CD14-positive monocyte (primary cell): ENCODE results near the gene PCGF3. TPM values are rescaled to one million over a fixed set of nuclear protein-coding genes. Genes with fewer than 3 reads are reported as not detected.

Experiments used
- DNase-seq, 3 donors: peaks; one replicate each; pipeline ENCODE4 v3.0.0-alpha.2; 2011 to 2022
- H2AFZ ChIP-seq: 2 replicates; pipeline ENCODE4 v1.6.0; 2012; ENCODE audit warnings: mild to moderate bottlenecking, low read depth, low read length, inconsistent platforms; ENCODE audit not compliant: insufficient read depth, poor library complexity, severe bottlenecking
- H3K27ac ChIP-seq, 2 donors: 1 replicate in 1 of 2; 2 replicates in 1 of 2; pipeline ENCODE4 v1.5.1; 2012 to 2013; ENCODE audit warnings: low read length in 2 of 2, control low read depth in 1 of 2, inconsistent platforms in 1 of 2, low read depth in 1 of 2, mild to moderate bottlenecking in 1 of 2
- H3K27me3 ChIP-seq, 2 donors: one replicate each; pipeline versions ENCODE4 v1.6.0 to v1.6.1; 2011 to 2013; ENCODE audit warnings: low read length in 2 of 2; ENCODE audit not compliant: control insufficient read depth in 2 of 2, insufficient read depth in 2 of 2
- H3K36me3 ChIP-seq, 2 donors: replicated peaks in 1 of 2; 1 replicate in 1 of 2; 2 replicates in 1 of 2; pipeline versions ENCODE4 v1.5.1 to v1.6.1; 2012 to 2013; ENCODE audit warnings: low read length in 2 of 2, control low read depth in 1 of 2, inconsistent platforms in 1 of 2, mild to moderate bottlenecking in 1 of 2; ENCODE audit not compliant: insufficient read depth in 2 of 2, control insufficient read depth in 1 of 2
- H3K4me1 ChIP-seq, 2 donors: 1 replicate in 1 of 2; 2 replicates in 1 of 2; pipeline versions ENCODE4 v1.5.1 to v1.6.1; 2012 to 2013; ENCODE audit warnings: low read length in 2 of 2, control low read depth in 1 of 2, inconsistent platforms in 1 of 2, mild to moderate bottlenecking in 1 of 2, moderate library complexity in 1 of 2; ENCODE audit not compliant: insufficient read depth in 2 of 2, control insufficient read depth in 1 of 2
- H3K4me2 ChIP-seq: replicated peaks from 2 replicates; pipeline ENCODE3; 2012; ENCODE audit warnings: low read length, moderate library complexity, mild to moderate bottlenecking; ENCODE audit not compliant: poor library complexity, severe bottlenecking; ENCODE audit errors: extremely low read depth
- H3K4me3 ChIP-seq, 3 experiments: fragments of 200-600 bp in 1 of 3; sonication (generic) in 1 of 3; replicated peaks in 1 of 3; 1 replicate in 2 of 3; 2 replicates in 1 of 3; pipeline ENCODE4 v1.5.1; 2011 to 2013; ENCODE audit warnings: low read length in 3 of 3, mild to moderate bottlenecking in 3 of 3, control low read depth in 2 of 3, low read depth in 2 of 3, inconsistent platforms in 1 of 3, moderate library complexity in 1 of 3
- H3K79me2 ChIP-seq: 2 replicates; pipeline ENCODE4 v1.6.0; 2012; ENCODE audit warnings: mild to moderate bottlenecking, control low read depth, inconsistent platforms, low read length, moderate library complexity; ENCODE audit not compliant: insufficient read depth
- H3K9ac ChIP-seq: 2 replicates; pipeline ENCODE4 v1.6.0; 2017; ENCODE audit warnings: low read length, mild to moderate bottlenecking; ENCODE audit not compliant: insufficient read depth, poor library complexity, severe bottlenecking
- H3K9me3 ChIP-seq, 2 donors: replicated peaks in 1 of 2; 1 replicate in 1 of 2; 2 replicates in 1 of 2; pipeline versions ENCODE4 v1.5.1 to v1.6.1; 2012 to 2013; ENCODE audit warnings: low read length in 2 of 2, control low read depth in 1 of 2; ENCODE audit not compliant: control insufficient read depth in 1 of 2, insufficient read depth in 1 of 2
- H4K20me1 ChIP-seq: 2 replicates; pipeline ENCODE4 v1.6.0; 2012; ENCODE audit warnings: mild to moderate bottlenecking, low read length, control low read depth, moderate library complexity; ENCODE audit not compliant: insufficient read depth
- H3K27ac Mint-ChIP-seq, 7 donors: one replicate each; pipeline ENCODE4 v1.8.0; 2020; ENCODE audit warnings: mild to moderate bottlenecking in 7 of 7, mixed read lengths in 7 of 7, moderate library complexity in 6 of 7, inconsistent platforms in 2 of 7
- H3K27me3 Mint-ChIP-seq, 3 donors: one replicate each; pipeline ENCODE4 v1.8.0; 2021 to 2022; ENCODE audit warnings: low read depth in 3 of 3, mild to moderate bottlenecking in 3 of 3, mixed read lengths in 3 of 3, moderate library complexity in 3 of 3, inconsistent platforms in 1 of 3
- H3K36me3 Mint-ChIP-seq, 2 donors: one replicate each; pipeline ENCODE4 v1.8.0; 2020; ENCODE audit warnings: mixed read lengths in 2 of 2, inconsistent platforms in 1 of 2, mild to moderate bottlenecking in 1 of 2
- H3K4me1 Mint-ChIP-seq: one replicate; pipeline ENCODE4 v1.8.0; 2020; ENCODE audit warnings: mild to moderate bottlenecking, mixed read lengths
- H3K4me3 Mint-ChIP-seq, 2 donors: one replicate each; pipeline ENCODE4 v1.8.0; 2020; ENCODE audit warnings: mild to moderate bottlenecking in 2 of 2, mixed read lengths in 2 of 2, moderate library complexity in 1 of 2
- H3K9me3 Mint-ChIP-seq, 7 donors: one replicate each; pipeline ENCODE4 v1.8.0; 2020 to 2022; ENCODE audit warnings: mixed read lengths in 7 of 7, mild to moderate bottlenecking in 6 of 7, moderate library complexity in 6 of 7, inconsistent platforms in 2 of 7
- CTCF ChIP-seq: fragments of 200-600 bp; IDR thresholded peaks from one replicate; pipeline ENCODE4 v1.8.0; 2022; ENCODE audit warnings: antibody characterized with exemption, mild to moderate bottlenecking
- WGBS: methylation state at CpG from one replicate; pipeline ENCODE4 v1.1.5; 2013; ENCODE audit warnings: missing lambda C conversion rate; ENCODE audit not compliant: insufficient coverage; 5-methylcytosine and 5-hydroxymethylcytosine counted together
- intact Hi-C, 2 donors: fragments of 100-400 bp; cut with micrococcal nuclease; formaldehyde crosslinking; loops; one replicate each; pipeline versions ENCODE4 v1.15.0 to v1.15.1; 2023
- polyA minus RNA-seq: library from RNA; depleted of rRNA, polyadenylated mRNA; stranded (reverse); fragments of >200 nt; gene quantifications from 2 replicates; pipeline ENCODE4 v1.2.3, GENCODE V29; 2012
- polyA plus RNA-seq, 3 donors: library from polyadenylated mRNA; depleted of rRNA in 1 of 3; unstranded in 2 of 3; stranded (reverse) in 1 of 3; fragments of 300-500 nt in 2 of 3; fragments of >200 nt in 1 of 3; fragmentation: Illumina TruSeq in 2 of 3; gene quantifications; 1 replicate in 2 of 3; 2 replicates in 1 of 3; pipeline ENCODE4 v1.2.3, GENCODE V29; 2012 to 2021
- total RNA-seq, 12 experiments: library from RNA in 1 of 12; stranded (reverse) in 1 of 12; fragments of 120-200 nt in 1 of 12; gene quantifications; one replicate each; pipeline ENCODE4 v1.2.4 and lab custom pipeline; 2013 to 2026; ENCODE audit warnings: mixed read lengths in 6 of 12, inconsistent platforms in 1 of 12

The PCGF3 gene
- 42.2 TPM for total RNA-seq (2013)
- polyA plus RNA-seq (100 to 1,000 TPM in 1 of 3 donors, 1 to 10 TPM in 2; 7.0 to 163 (median 8.3) TPM), polyA minus RNA-seq (51.6 and 57.4 TPM in 2 replicates), total RNA-seq (lab: John Stamatoyannopoulos, UW) (70.7 to 135 (median 112) reads per million in 11 experiments)

- peak within 1 kb of the TSS; percentile 80 for H2AFZ ChIP-seq
- H3K9me3 ChIP-seq: no peaks in the 10 kb centered on the region
- H3K4me3 ChIP-seq: peak within 1 kb of the TSS; percentile 60 to 94 (median 86)
- no peak for TF ChIP-seq CTCF
- peak within 1 kb of the TSS; percentile 100 for H3K9ac ChIP-seq
- H3K4me3 Mint-ChIP-seq: peak within 1 kb of the TSS; percentile 78 to 88
- peaks cover 2 to 4% (median 3%) of the 10 kb centered on the region in 3 donors for H3K27me3 Mint-ChIP-seq
- peak within 1 kb of the TSS; percentile 69 to 97 (median 92) for H3K27ac Mint-ChIP-seq
- WGBS: 3% methylated on average over 76 of the region's 82 CpGs
- H4K20me1 ChIP-seq: peaks cover 33% of the 10 kb centered on the region
- peaks cover 0 to 9% of the 10 kb centered on the region in 2 donors for H3K36me3 ChIP-seq
- peak within 1 kb of the TSS; percentile 40 to 96 for H3K27ac ChIP-seq
- H3K4me2 ChIP-seq: peak within 1 kb of the TSS; percentile 76
- peaks cover 49% of the 10 kb centered on the region for H3K79me2 ChIP-seq
- intact Hi-C loops: loop anchor here (2.0 to 5.0 kb wide), 3 partner anchors 17 to 77 kb away; partner anchors contain the start of genes ATP5ME (in 1 of the 2), MYL5 (in 1 of the 2) and SLC49A3 (in 1 of the 2)
- no peaks in the 10 kb centered on the region for H3K9me3 Mint-ChIP-seq
- peak; percentile 92 to 96 (median 93) for DNase-seq
- peaks cover 34% of the 10 kb centered on the region for H3K4me1 Mint-ChIP-seq
- H3K36me3 Mint-ChIP-seq: peaks cover 4 to 5% of the 10 kb centered on the region in 2 donors
- peaks cover 41 to 58% of the 10 kb centered on the region in 2 donors for H3K4me1 ChIP-seq
- H3K27me3 ChIP-seq: no peaks in the 10 kb centered on the region
Observed at GRCh38 chr4:705278-706082, at the start of gene PCGF3. Gene PCGF3, plus strand, starts transcription at chr4:705832. Its CDS starts 27,849 bp downstream, at chr4:733681.

GRCh38 chr4:656436-657337 lies 48.9 kb upstream of the PCGF3 start:
- no peaks in the 10 kb centered on the region for H3K4me1 ChIP-seq
- no peak for TF ChIP-seq CTCF
- H3K4me3 ChIP-seq: no peak overlapping the region
- H3K4me3 Mint-ChIP-seq: no peak overlapping the region
- H3K27ac Mint-ChIP-seq: no peak overlapping the region
- H2AFZ ChIP-seq: no peak overlapping the region
- no peak for DNase-seq
- no peak overlapping the region for H3K4me2 ChIP-seq
- no peak overlapping the region for H3K9ac ChIP-seq
- intact Hi-C loops: no loop called here
- peaks cover 7 to 9% (median 8%) of the 10 kb centered on the region in 3 donors for H3K27me3 Mint-ChIP-seq
- H3K9me3 Mint-ChIP-seq: peaks cover 2 to 17% (median 13%) of the 10 kb centered on the region in 7 donors
- 83% methylated on average over 39 of the region's 58 CpGs for WGBS
- no peaks in the 10 kb centered on the region for H3K79me2 ChIP-seq
- H3K36me3 Mint-ChIP-seq: no peaks in the 10 kb centered on the region
- H3K36me3 ChIP-seq: no peaks in the 10 kb centered on the region
- no peaks in the 10 kb centered on the region for H3K4me1 Mint-ChIP-seq
- no peak overlapping the region for H3K27ac ChIP-seq
- H3K27me3 ChIP-seq: peaks cover 0 to 3% of the 10 kb centered on the region in 2 donors
- H3K9me3 ChIP-seq: peaks cover 0 to 9% of the 10 kb centered on the region in 2 donors
- no peaks in the 10 kb centered on the region for H4K20me1 ChIP-seq
